ENCODE data around the gene LPAR1. TPM values are rescaled to one million over a fixed set of nuclear protein-coding genes. Genes with fewer than 3 reads are reported as not detected.

The LPAR1 gene
- total RNA-seq, 1 experiment from 2014 or later = 4.9 TPM

DNA sequence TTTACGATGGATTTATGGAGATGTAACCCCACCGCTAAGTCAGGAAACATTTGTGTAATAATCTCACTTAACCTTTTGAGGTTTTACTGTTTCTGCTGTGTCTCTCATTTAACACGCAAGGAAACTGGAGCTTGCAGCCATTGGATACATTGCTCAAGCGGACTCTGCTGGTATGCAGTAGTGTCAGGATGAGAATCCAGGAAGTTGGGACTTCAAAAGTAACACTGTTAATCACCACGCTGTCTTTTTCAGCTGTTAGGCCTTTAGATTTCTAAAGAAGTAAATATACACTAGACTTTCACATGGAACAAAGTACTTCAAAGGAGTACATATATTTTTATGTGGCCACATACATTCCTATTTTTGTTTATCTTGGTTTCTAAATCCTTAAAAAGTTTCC lies 114.7 kb downstream of the LPAR1 start:
- Mint-ChIP-seq H3K27me3 (ENCODE audit: low read depth) (no peaks in the 10 kb centered on the region), H3K4me3 (no peak overlapping the region), H3K4me1 (no peaks in the 10 kb centered on the region), H3K27ac (no peak overlapping the region), H3K36me3 (no peaks in the 10 kb centered on the region; the same call in 1 of the 2 replicates), H3K9me3 (peaks cover 9% of the 10 kb centered on the region)
- TF ChIP-seq ESRRA (CRISPR knock-in tag; IDR thresholded peaks at IDR 0.05; ENCODE audit: borderline replicate concordance) (no peak), GTF2I (CRISPR knock-in tag; conservative IDR thresholded peaks at IDR 0.05) (no peak), ETV6 (CRISPR knock-in tag; IDR thresholded peaks at IDR 0.05) (no peak), SMAD3 (CRISPR knock-in tag; IDR thresholded peaks at IDR 0.05; ENCODE audit: borderline replicate concordance) (no peak), ATF1 (CRISPR knock-in tag; IDR thresholded peaks at IDR 0.05) (no peak), ZNF232 (CRISPR knock-in tag; IDR thresholded peaks at IDR 0.05) (no peak), ZNF671 (CRISPR knock-in tag; IDR thresholded peaks at IDR 0.05) (no peak), ZNF396 (CRISPR knock-in tag; IDR thresholded peaks at IDR 0.05; ENCODE audit: borderline replicate concordance) (no peak), CBFB (CRISPR knock-in tag; IDR thresholded peaks at IDR 0.05; ENCODE audit: low read depth) (no peak)
- TF ChIP-seq, protein P1, sequence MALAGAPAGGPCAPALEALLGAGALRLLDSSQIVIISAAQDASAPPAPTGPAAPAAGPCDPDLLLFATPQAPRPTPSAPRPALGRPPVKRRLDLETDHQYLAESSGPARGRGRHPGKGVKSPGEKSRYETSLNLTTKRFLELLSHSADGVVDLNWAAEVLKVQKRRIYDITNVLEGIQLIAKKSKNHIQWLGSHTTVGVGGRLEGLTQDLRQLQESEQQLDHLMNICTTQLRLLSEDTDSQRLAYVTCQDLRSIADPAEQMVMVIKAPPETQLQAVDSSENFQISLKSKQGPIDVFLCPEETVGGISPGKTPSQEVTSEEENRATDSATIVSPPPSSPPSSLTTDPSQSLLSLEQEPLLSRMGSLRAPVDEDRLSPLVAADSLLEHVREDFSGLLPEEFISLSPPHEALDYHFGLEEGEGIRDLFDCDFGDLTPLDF (CRISPR knock-in tag; IDR thresholded peaks at IDR 0.05) = no peak
- TF ChIP-seq, protein P2, sequence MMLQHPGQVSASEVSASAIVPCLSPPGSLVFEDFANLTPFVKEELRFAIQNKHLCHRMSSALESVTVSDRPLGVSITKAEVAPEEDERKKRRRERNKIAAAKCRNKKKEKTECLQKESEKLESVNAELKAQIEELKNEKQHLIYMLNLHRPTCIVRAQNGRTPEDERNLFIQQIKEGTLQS (CRISPR knock-in tag; conservative IDR thresholded peaks at IDR 0.05) = no peak
- TF ChIP-seq, protein P3, sequence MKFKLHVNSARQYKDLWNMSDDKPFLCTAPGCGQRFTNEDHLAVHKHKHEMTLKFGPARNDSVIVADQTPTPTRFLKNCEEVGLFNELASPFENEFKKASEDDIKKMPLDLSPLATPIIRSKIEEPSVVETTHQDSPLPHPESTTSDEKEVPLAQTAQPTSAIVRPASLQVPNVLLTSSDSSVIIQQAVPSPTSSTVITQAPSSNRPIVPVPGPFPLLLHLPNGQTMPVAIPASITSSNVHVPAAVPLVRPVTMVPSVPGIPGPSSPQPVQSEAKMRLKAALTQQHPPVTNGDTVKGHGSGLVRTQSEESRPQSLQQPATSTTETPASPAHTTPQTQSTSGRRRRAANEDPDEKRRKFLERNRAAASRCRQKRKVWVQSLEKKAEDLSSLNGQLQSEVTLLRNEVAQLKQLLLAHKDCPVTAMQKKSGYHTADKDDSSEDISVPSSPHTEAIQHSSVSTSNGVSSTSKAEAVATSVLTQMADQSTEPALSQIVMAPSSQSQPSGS (CRISPR knock-in tag; IDR thresholded peaks at IDR 0.05; ENCODE audit: borderline replicate concordance, low read depth) = no peak
- TF ChIP-seq, protein P4, sequence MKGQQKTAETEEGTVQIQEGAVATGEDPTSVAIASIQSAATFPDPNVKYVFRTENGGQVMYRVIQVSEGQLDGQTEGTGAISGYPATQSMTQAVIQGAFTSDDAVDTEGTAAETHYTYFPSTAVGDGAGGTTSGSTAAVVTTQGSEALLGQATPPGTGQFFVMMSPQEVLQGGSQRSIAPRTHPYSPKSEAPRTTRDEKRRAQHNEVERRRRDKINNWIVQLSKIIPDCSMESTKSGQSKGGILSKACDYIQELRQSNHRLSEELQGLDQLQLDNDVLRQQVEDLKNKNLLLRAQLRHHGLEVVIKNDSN (CRISPR knock-in tag; IDR thresholded peaks at IDR 0.05) = no peak
- TF ChIP-seq, protein P5, sequence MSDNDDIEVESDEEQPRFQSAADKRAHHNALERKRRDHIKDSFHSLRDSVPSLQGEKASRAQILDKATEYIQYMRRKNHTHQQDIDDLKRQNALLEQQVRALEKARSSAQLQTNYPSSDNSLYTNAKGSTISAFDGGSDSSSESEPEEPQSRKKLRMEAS (CRISPR knock-in tag; IDR thresholded peaks at IDR 0.05) = no peak
- no peak for ATAC-seq
- no peak for DNase-seq (ENCODE audit: low spot score)
- ChIA-PET CTCF (no interaction called here), POLR2A (no interaction called here)

DNA sequence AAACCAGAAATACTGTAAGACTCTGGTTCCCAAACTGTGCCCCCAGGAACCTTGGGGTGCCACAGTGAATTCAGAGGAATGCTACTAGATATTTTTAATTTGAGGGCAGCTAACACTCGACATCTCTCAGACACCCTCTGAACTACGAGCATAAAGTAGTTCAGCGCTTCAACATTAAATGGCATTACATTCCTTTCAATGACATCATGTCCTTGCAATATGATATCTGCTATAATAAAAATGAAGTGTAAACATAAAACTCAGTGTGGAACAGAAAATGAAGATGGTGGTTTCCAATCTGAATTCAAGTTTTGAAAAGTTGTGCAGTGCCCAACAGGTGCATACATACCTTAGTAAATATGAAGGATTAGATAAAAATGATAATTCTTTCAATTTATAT lies 116.1 kb downstream of the LPAR1 start:
- ChIA-PET POLR2A (interaction anchor here (1.1 kb wide), 1 partner anchor 13 kb away, joined by 3 read pairs; no protein-coding TSS in a partner anchor), CTCF (no interaction called here)
- Mint-ChIP-seq H3K27me3 (ENCODE audit: low read depth) (no peaks in the 10 kb centered on the region), H3K36me3 (no peaks in the 10 kb centered on the region; the same call in 1 of the 2 replicates), H3K4me3 (no peak overlapping the region), H3K27ac (no peak overlapping the region), H3K9me3 (peaks cover 9% of the 10 kb centered on the region), H3K4me1 (no peaks in the 10 kb centered on the region)
- DNase-seq (ENCODE audit: low spot score) = no peak
- ATAC-seq = no peak
- TF ChIP-seq ZNF138 (CRISPR knock-in tag; conservative IDR thresholded peaks at IDR 0.05) (no peak), TEAD4 (CRISPR knock-in tag; IDR thresholded peaks at IDR 0.05) (no peak), NR3C1 (CRISPR knock-in tag; conservative IDR thresholded peaks at IDR 0.05; ENCODE audit: low read depth) (no peak), ATF1 (CRISPR knock-in tag; IDR thresholded peaks at IDR 0.05) (no peak), ZNF219 (CRISPR knock-in tag; IDR thresholded peaks at IDR 0.05; ENCODE audit: borderline replicate concordance) (no peak), ETV6 (CRISPR knock-in tag; IDR thresholded peaks at IDR 0.05) (no peak), JAZF1 (CRISPR knock-in tag; IDR thresholded peaks at IDR 0.05) (no peak), GABPB1 (CRISPR knock-in tag; IDR thresholded peaks at IDR 0.05) (no peak)
- TF ChIP-seq, protein P6, sequence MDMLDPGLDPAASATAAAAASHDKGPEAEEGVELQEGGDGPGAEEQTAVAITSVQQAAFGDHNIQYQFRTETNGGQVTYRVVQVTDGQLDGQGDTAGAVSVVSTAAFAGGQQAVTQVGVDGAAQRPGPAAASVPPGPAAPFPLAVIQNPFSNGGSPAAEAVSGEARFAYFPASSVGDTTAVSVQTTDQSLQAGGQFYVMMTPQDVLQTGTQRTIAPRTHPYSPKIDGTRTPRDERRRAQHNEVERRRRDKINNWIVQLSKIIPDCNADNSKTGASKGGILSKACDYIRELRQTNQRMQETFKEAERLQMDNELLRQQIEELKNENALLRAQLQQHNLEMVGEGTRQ (CRISPR knock-in tag; IDR thresholded peaks at IDR 0.05) = no peak
- TF ChIP-seq, protein P7, sequence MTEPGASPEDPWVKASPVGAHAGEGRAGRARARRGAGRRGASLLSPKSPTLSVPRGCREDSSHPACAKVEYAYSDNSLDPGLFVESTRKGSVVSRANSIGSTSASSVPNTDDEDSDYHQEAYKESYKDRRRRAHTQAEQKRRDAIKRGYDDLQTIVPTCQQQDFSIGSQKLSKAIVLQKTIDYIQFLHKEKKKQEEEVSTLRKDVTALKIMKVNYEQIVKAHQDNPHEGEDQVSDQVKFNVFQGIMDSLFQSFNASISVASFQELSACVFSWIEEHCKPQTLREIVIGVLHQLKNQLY (CRISPR knock-in tag; IDR thresholded peaks at IDR 0.05) = no peak
- TF ChIP-seq, protein P8, sequence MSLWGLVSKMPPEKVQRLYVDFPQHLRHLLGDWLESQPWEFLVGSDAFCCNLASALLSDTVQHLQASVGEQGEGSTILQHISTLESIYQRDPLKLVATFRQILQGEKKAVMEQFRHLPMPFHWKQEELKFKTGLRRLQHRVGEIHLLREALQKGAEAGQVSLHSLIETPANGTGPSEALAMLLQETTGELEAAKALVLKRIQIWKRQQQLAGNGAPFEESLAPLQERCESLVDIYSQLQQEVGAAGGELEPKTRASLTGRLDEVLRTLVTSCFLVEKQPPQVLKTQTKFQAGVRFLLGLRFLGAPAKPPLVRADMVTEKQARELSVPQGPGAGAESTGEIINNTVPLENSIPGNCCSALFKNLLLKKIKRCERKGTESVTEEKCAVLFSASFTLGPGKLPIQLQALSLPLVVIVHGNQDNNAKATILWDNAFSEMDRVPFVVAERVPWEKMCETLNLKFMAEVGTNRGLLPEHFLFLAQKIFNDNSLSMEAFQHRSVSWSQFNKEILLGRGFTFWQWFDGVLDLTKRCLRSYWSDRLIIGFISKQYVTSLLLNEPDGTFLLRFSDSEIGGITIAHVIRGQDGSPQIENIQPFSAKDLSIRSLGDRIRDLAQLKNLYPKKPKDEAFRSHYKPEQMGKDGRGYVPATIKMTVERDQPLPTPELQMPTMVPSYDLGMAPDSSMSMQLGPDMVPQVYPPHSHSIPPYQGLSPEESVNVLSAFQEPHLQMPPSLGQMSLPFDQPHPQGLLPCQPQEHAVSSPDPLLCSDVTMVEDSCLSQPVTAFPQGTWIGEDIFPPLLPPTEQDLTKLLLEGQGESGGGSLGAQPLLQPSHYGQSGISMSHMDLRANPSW (CRISPR knock-in tag; conservative IDR thresholded peaks at IDR 0.05; ENCODE audit: low read depth) = no peak
- TF ChIP-seq, protein P9, sequence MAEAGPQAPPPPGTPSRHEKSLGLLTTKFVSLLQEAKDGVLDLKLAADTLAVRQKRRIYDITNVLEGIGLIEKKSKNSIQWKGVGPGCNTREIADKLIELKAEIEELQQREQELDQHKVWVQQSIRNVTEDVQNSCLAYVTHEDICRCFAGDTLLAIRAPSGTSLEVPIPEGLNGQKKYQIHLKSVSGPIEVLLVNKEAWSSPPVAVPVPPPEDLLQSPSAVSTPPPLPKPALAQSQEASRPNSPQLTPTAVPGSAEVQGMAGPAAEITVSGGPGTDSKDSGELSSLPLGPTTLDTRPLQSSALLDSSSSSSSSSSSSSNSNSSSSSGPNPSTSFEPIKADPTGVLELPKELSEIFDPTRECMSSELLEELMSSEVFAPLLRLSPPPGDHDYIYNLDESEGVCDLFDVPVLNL (CRISPR knock-in tag; IDR thresholded peaks at IDR 0.05; ENCODE audit: borderline replicate concordance, low read depth) = no peak
